Endothelial cell of umbilical vein (primary cell): ENCODE results near the gene MSH6. TPM values are rescaled to one million over a fixed set of nuclear protein-coding genes. Genes with fewer than 3 reads are reported as not detected.

Experiments
- BruUV-seq: library from RNA; stranded (reverse); fragments of 400-500 nt; replicated peaks from 2 replicates; lab custom pipeline; 2021; lab: Mats Ljungman, UMichigan
- CTCF ChIA-PET: fragments of 300-600, 350-600 bp; sonication (Branson Sonifier 250); formaldehyde crosslinking; loops from one replicate; lab custom pipeline; 2021; ENCODE audit warnings: antibody characterized with exemption, inconsistent platforms; lab: Charles Lee
- POLR2A ChIA-PET: fragments of 300-600, 350-600 bp; sonication (Branson Sonifier 250); formaldehyde crosslinking; loops from one replicate; lab custom pipeline; 2021; ENCODE audit warnings: antibody characterized with exemption, inconsistent platforms; lab: Charles Lee
- DNase-seq: peaks from one replicate; pipeline ENCODE4 v3.0.0-alpha.2; 2011; ENCODE audit warnings: low read depth, low spot score
- FAIRE-seq: peaks from 2 replicates; lab custom pipeline; 2011; peaks lifted over from hg19 to GRCh38; lab: Jason Lieb, UNC
- H2AFZ ChIP-seq: 2 replicates; pipeline ENCODE4 v1.6.0; 2012; ENCODE audit warnings: low read depth, low read length, control low read depth, inconsistent platforms
- H3K27ac ChIP-seq: 2 replicates; pipeline ENCODE4 v1.5.1; 2011; ENCODE audit warnings: low read depth, mild to moderate bottlenecking, control low read depth, low read length, moderate library complexity; ENCODE audit not compliant: insufficient read depth
- H3K27me3 ChIP-seq, 2 experiments: 2 replicates each; pipeline versions ENCODE4 v1.6.0 to v1.6.1; 2011; ENCODE audit warnings: low read length in 2 of 2, mixed read lengths in 1 of 2; ENCODE audit not compliant: control insufficient read depth in 2 of 2, insufficient read depth in 2 of 2
- H3K36me3 ChIP-seq, 2 experiments: 2 replicates in 1 of 2; 3 replicates in 1 of 2; pipeline ENCODE4 v1.5.1; 2011; ENCODE audit warnings: low read length in 2 of 2, mild to moderate bottlenecking in 1 of 2, moderate library complexity in 1 of 2; ENCODE audit not compliant: control insufficient read depth in 2 of 2, insufficient read depth in 2 of 2; ENCODE audit errors: extremely low read depth in 1 of 2
- H3K4me1 ChIP-seq: 3 replicates; pipeline ENCODE4 v1.5.1; 2011; ENCODE audit warnings: mild to moderate bottlenecking, low read length; ENCODE audit not compliant: control insufficient read depth, insufficient read depth; ENCODE audit errors: extremely low read depth
- H3K4me2 ChIP-seq: 2 replicates; pipeline ENCODE4 v1.6.1; 2011; ENCODE audit warnings: low read length, control low read depth, mixed read lengths; ENCODE audit not compliant: insufficient read depth
- H3K4me3 ChIP-seq, 3 experiments: fragments of 200-600 bp in 1 of 3; sonication (generic), shearing (Covaris generic) in 1 of 3; replicated peaks in 1 of 3; 2 replicates each; pipeline ENCODE4 v1.5.1; 2011 to 2016; ENCODE audit warnings: control low read depth in 3 of 3, low read length in 3 of 3, mild to moderate bottlenecking in 2 of 3, inconsistent platforms in 1 of 3, low read depth in 1 of 3, moderate library complexity in 1 of 3; ENCODE audit not compliant: insufficient read depth in 1 of 3
- H3K79me2 ChIP-seq: 2 replicates; pipeline ENCODE4 v1.6.0; 2012; ENCODE audit warnings: low read length, inconsistent platforms; ENCODE audit not compliant: control insufficient read depth, insufficient read depth
- H3K9ac ChIP-seq: replicated peaks from 2 replicates; pipeline ENCODE3; 2011; ENCODE audit warnings: low read length, control low read depth; ENCODE audit not compliant: insufficient read depth; ENCODE audit errors: extremely low read depth
- H3K9me1 ChIP-seq: replicated peaks from 3 replicates; pipeline ENCODE4 v1.6.0; 2011; ENCODE audit warnings: mild to moderate bottlenecking, low read length; ENCODE audit not compliant: control insufficient read depth, insufficient read depth; ENCODE audit errors: extremely low read depth
- H3K9me3 ChIP-seq: replicated peaks from 2 replicates; pipeline ENCODE4 v1.5.1; 2012; ENCODE audit warnings: low read length, inconsistent platforms; ENCODE audit not compliant: control insufficient read depth, insufficient read depth
- H4K20me1 ChIP-seq: replicated peaks from 2 replicates; pipeline ENCODE3; 2011; ENCODE audit warnings: mild to moderate bottlenecking, low read length; ENCODE audit not compliant: control insufficient read depth, insufficient read depth; ENCODE audit errors: extremely low read depth
- CTCF ChIP-seq, 2 donors: IDR thresholded peaks; 1 replicate in 1 of 2; 2 replicates in 1 of 2; pipeline ENCODE4 v1.5.1; 2011; ENCODE audit warnings: low read length in 2 of 2, mild to moderate bottlenecking in 2 of 2, moderate library complexity in 2 of 2, control low read depth in 1 of 2, inconsistent platforms in 1 of 2, low read depth in 1 of 2; ENCODE audit not compliant: insufficient read depth in 1 of 2; ENCODE audit errors: extremely low read depth in 1 of 2
- EZH2 ChIP-seq: IDR thresholded peaks from 2 replicates; pipeline ENCODE4 v1.6.1; 2012; ENCODE audit warnings: borderline replicate concordance, low read depth, mild to moderate bottlenecking, moderate library complexity, low read length, inconsistent platforms; ENCODE audit not compliant: severe bottlenecking
- FOS ChIP-seq: IDR thresholded peaks from 2 replicates; pipeline ENCODE4 v1.6.1; 2011; ENCODE audit warnings: mild to moderate bottlenecking, low read length, moderate library complexity, borderline replicate concordance; ENCODE audit not compliant: insufficient read depth
- GATA2 ChIP-seq: IDR thresholded peaks from 2 replicates; pipeline ENCODE4 v1.7.0; 2011; ENCODE audit warnings: low read depth, mild to moderate bottlenecking, moderate library complexity, mixed read lengths, low read length; ENCODE audit not compliant: insufficient read length, insufficient read depth
- JUN ChIP-seq: IDR thresholded peaks from 2 replicates; pipeline ENCODE4 v1.6.1; 2011; ENCODE audit warnings: borderline replicate concordance, low read depth; ENCODE audit not compliant: insufficient read length, insufficient read depth
- MAX ChIP-seq: IDR thresholded peaks from 2 replicates; pipeline ENCODE4 v1.6.1; 2011; ENCODE audit not compliant: insufficient read depth, insufficient read length
- MYC ChIP-seq: IDR thresholded peaks from one replicate; pipeline ENCODE4 v1.6.1; 2011; ENCODE audit warnings: mild to moderate bottlenecking, low read depth, low read length
- POLR2A ChIP-seq: IDR thresholded peaks from 2 replicates; pipeline ENCODE4 v1.6.1; 2012; ENCODE audit warnings: low read depth, mild to moderate bottlenecking, control low read depth, low read length
- POLR2AphosphoS5 ChIP-seq: IDR thresholded peaks from 2 replicates; pipeline ENCODE4 v1.6.1; 2012; ENCODE audit warnings: low read depth, mild to moderate bottlenecking, control low read depth, low read length, moderate library complexity; ENCODE audit not compliant: insufficient read depth
- dilution Hi-C: fragments of 300-500 bp; cut with MboI; formaldehyde crosslinking; loops from one replicate; pipeline ENCODE4 v1.15.0; 2019; ENCODE audit warnings: low sequenced_read_pairs; ENCODE audit not compliant: extremely low pct_ligation_motif_present
- intact Hi-C: fragments of 100-400 bp; cut with micrococcal nuclease; formaldehyde crosslinking; loops from one replicate; pipeline ENCODE4 v1.10.0; 2022
- polyA plus RNA-seq, 4 experiments: library from polyadenylated mRNA; depleted of rRNA in 3 of 4; stranded (reverse) in 3 of 4; unstranded in 1 of 4; fragments of >200 nt; gene quantifications; 2 replicates each; pipeline versions ENCODE4 v1.2.1 to v1.2.3, GENCODE V29; 2011 to 2012; ENCODE audit warnings: missing spikeins in 1 of 4
- total RNA-seq: library from RNA; stranded (reverse); gene quantifications from 2 replicates; pipeline ENCODE4 v1.2.3, GENCODE V29; 2021

Gene MSH6
- total and polyA plus RNA-seq, 2 donors (not counting 3 experiments of a cell fraction or from before 2014, with no cell fraction given), result 11.9 to 74.0 TPM

- no peak overlapping the region for H2AFZ ChIP-seq
- BruUV-seq, result no TSS peak
- intact Hi-C loops (no loop called here), dilution Hi-C loops (no loop called here)
- H3K36me3 ChIP-seq, result no peaks in the 10 kb centered on the region
- H3K9me3 ChIP-seq, result no peaks in the 10 kb centered on the region
- no peaks in the 10 kb centered on the region for H3K27me3 ChIP-seq
- no peak for FAIRE-seq
- ChIA-PET POLR2A (no interaction called here), CTCF (interaction anchor here (0.7 to 1.4 kb wide), 3 partner anchors 8 to 337 kb away, joined by 3 to 7 read pairs (median 4); partner anchors contain the start of gene MSH6)
- H3K27ac ChIP-seq, result no peak overlapping the region
- no peaks in the 10 kb centered on the region for H4K20me1 ChIP-seq
- TF ChIP-seq JUN (no peak), EZH2 (no peak), POLR2AphosphoS5 (no peak), FOS (no peak), MYC (no peak), MAX (no peak), CTCF (IDR thresholded peaks at IDR 0.05; ENCODE audit: extremely low read depth in 1 of 2, insufficient read depth in 1 of 2, low read depth in 1 of 2, low read length in 2 of 2) (no peak), GATA2 (no peak), POLR2A (no peak)
- no peak overlapping the region for H3K4me3 ChIP-seq
- no peak for DNase-seq
- no peak overlapping the region for H3K4me2 ChIP-seq
- H3K79me2 ChIP-seq, result no peaks in the 10 kb centered on the region
- no peak overlapping the region for H3K9ac ChIP-seq
- H3K9me1 ChIP-seq, result no peaks in the 10 kb centered on the region
- H3K4me1 ChIP-seq, result no peaks in the 10 kb centered on the region
These were observed 8.4 kb upstream of the MSH6 start for GRCh38 chr2:47774567-47774966.
